ENCODE results near the gene C14orf93.
"Not testable (repeated sequence)": the region's sequence is repeated elsewhere in the genome, so short reads cannot be mapped to it uniquely, and the experiment has no call there.

C14orf93 gene

GRCh38 chr14:22955702-22956569 lies 54.0 kb downstream of the C14orf93 start:
- Histone ChIP-seq H3K9ac (ENCODE audit: low read depth, low read length) (peak overlapping the region; percentile 94), H3K9me3 (ENCODE audit: insufficient read depth, low read depth, low read length) (no peaks in the 10 kb centered on the region), H3K4me1 (ENCODE audit: insufficient read depth, low read length) (peaks cover 8% of the 10 kb centered on the region; the same call in 1 of the 2 replicates), H3K36me3 (ENCODE audit: insufficient read depth, low read length) (peaks cover 29% of the 10 kb centered on the region), H3K4me3 (ENCODE audit: low read length) (peak overlapping the region; percentile 67), H3K27ac (ENCODE audit: low read depth, low read length) (peak overlapping the region; percentile 97; the same call in 1 of the 2 replicates), H3K27me3 (ENCODE audit: insufficient read depth, low read length) (no peaks in the 10 kb centered on the region)
- 29% methylated on average over 19 of the region's 19 CpGs for whole genome bisulfite sequencing

GRCh38 chr14:22952418-22952817 lies 57.5 kb downstream of the C14orf93 start:
- no peaks in the 10 kb centered on the region for H3K27me3 ChIP-seq (ENCODE audit: insufficient read depth, low read length)
- no peak overlapping the region for H3K4me3 ChIP-seq (ENCODE audit: low read length)
- peaks cover 8% of the 10 kb centered on the region; the same call in 1 of the 2 replicates for H3K4me1 ChIP-seq (ENCODE audit: insufficient read depth, low read length)
- WGBS, result 93% methylated on average over 1 of the region's 1 CpG
- peaks cover 54% of the 10 kb centered on the region for H3K36me3 ChIP-seq (ENCODE audit: insufficient read depth, low read length)
- H3K27ac ChIP-seq (ENCODE audit: low read depth, low read length), result no peak overlapping the region
- no peaks in the 10 kb centered on the region for H3K9me3 ChIP-seq (ENCODE audit: insufficient read depth, low read depth, low read length)
- H3K9ac ChIP-seq (ENCODE audit: low read depth, low read length), result no peak overlapping the region

- not testable (repeated sequence) for H3K27ac ChIP-seq (ENCODE audit: low read depth, low read length); H3K4me1 ChIP-seq (ENCODE audit: insufficient read depth, low read length); H3K9ac ChIP-seq (ENCODE audit: low read depth, low read length); H3K27me3 ChIP-seq (ENCODE audit: insufficient read depth, low read length); H3K4me3 ChIP-seq (ENCODE audit: low read length); H3K9me3 ChIP-seq (ENCODE audit: insufficient read depth, low read depth, low read length)
- peaks cover 59% of the 10 kb centered on the region for H3K36me3 ChIP-seq (ENCODE audit: insufficient read depth, low read length)
- WGBS, result 96% methylated on average over 8 of the region's 8 CpGs
Observed at GRCh38 chr14:22951795-22952194, 58.1 kb downstream of the C14orf93 start.

DNA sequence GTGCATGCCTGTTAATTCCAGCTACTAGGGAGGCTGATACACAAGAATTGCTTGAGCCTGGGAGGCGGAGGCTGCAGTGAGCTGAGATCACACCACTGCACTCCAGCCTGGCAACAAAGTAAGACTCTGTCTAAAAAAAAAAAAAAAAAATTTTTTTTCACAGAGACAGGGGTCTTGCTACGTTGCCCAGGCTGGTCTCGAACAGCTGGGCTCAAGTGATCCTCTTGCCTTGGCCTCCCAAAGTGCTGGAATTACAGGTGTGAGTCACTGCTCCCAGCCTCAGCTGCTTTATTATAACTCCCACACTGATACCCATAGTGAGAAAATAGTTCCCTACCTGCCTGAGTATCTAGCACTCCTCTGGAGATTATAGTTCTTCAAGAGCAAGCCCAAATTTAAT lies 64.3 kb downstream of the C14orf93 start:
- no peak overlapping the region for H3K9ac ChIP-seq (ENCODE audit: low read depth, low read length)
- 92% methylated on average over 3 of the region's 3 CpGs for WGBS
- no peaks in the 10 kb centered on the region for H3K4me1 ChIP-seq (ENCODE audit: insufficient read depth, low read length)
- peaks cover 48% of the 10 kb centered on the region for H3K36me3 ChIP-seq (ENCODE audit: insufficient read depth, low read length)
- no peak overlapping the region for H3K27ac ChIP-seq (ENCODE audit: low read depth, low read length)
- no peaks in the 10 kb centered on the region for H3K27me3 ChIP-seq (ENCODE audit: insufficient read depth, low read length)
- no peaks in the 10 kb centered on the region for H3K9me3 ChIP-seq (ENCODE audit: insufficient read depth, low read depth, low read length)
- H3K4me3 ChIP-seq (ENCODE audit: low read length), result no peak overlapping the region

- Histone ChIP-seq H3K4me1 (ENCODE audit: insufficient read depth, low read length) (no peaks in the 10 kb centered on the region), H3K27me3 (ENCODE audit: insufficient read depth, low read length) (no peaks in the 10 kb centered on the region), H3K4me3 (ENCODE audit: low read length) (no peak overlapping the region), H3K9me3 (ENCODE audit: insufficient read depth, low read depth, low read length) (no peaks in the 10 kb centered on the region), H3K27ac (ENCODE audit: low read depth, low read length) (no peak overlapping the region), H3K9ac (ENCODE audit: low read depth, low read length) (no peak overlapping the region), H3K36me3 (ENCODE audit: insufficient read depth, low read length) (0 out of 2 replicates have a peak, but pooled peaks cover 5% of the 10 kb centered on the region)
- 91% methylated on average over 4 of the region's 4 CpGs for WGBS
Observed at GRCh38 chr14:22939684-22940083, 70.3 kb downstream of the C14orf93 start.
